B cell (primary cell): Measurements from ENCODE around the gene ADAMTSL1. TPM values are rescaled to one million over a fixed set of nuclear protein-coding genes. Genes with fewer than 3 reads are reported as not detected.

Experiments used
- ATAC-seq: fragments of 200-7000 bp; cut with Tn5 transposase; one replicate; pipeline ENCODE4 v1.10.0; 2021; ENCODE audit warnings: low read depth, mild to moderate bottlenecking, moderate number of reproducible peaks, moderate library complexity
- CTCF ChIA-PET: fragments of 350-600 bp; sonication (Branson Sonifier 250); formaldehyde crosslinking; loops from one replicate; lab custom pipeline; 2021; ENCODE audit warnings: antibody characterized with exemption, inconsistent platforms; lab: Charles Lee
- POLR2A ChIA-PET: fragments of 350-600 bp; sonication (Branson Sonifier 250); formaldehyde crosslinking; loops from one replicate; lab custom pipeline; 2021; ENCODE audit warnings: antibody characterized with exemption; lab: Charles Lee
- DNase-seq: peaks from one replicate; pipeline ENCODE4 v3.0.0; 2013
- H2AFZ ChIP-seq: 2 replicates; pipeline ENCODE4 v1.6.1; 2012; ENCODE audit warnings: mild to moderate bottlenecking, low read depth, low read length; ENCODE audit not compliant: insufficient read depth, poor library complexity, severe bottlenecking
- H3K27ac ChIP-seq, 2 donors: 1 replicate in 1 of 2; 2 replicates in 1 of 2; pipeline ENCODE4 v1.5.1; 2012 to 2013; ENCODE audit warnings: low read length in 2 of 2, mild to moderate bottlenecking in 2 of 2, moderate library complexity in 1 of 2
- H3K27me3 ChIP-seq, 4 experiments: fragments of 200-600 bp in 1 of 4; sonication (generic) in 1 of 4; replicated peaks in 1 of 4; 1 replicate in 2 of 4; 2 replicates in 2 of 4; pipeline versions ENCODE4 v1.6.1 to v1.7.0; 2013 to 2016; ENCODE audit warnings: low read length in 3 of 4, mild to moderate bottlenecking in 2 of 4, mixed read lengths in 1 of 4, moderate library complexity in 1 of 4; ENCODE audit not compliant: insufficient read depth in 4 of 4, control insufficient read depth in 3 of 4; ENCODE audit errors: control extremely low read depth in 1 of 4
- H3K36me3 ChIP-seq, 2 experiments: replicated peaks in 1 of 2; 1 replicate in 1 of 2; 2 replicates in 1 of 2; pipeline versions ENCODE4 v1.6.1 to v1.7.1; 2013; ENCODE audit warnings: low read length in 1 of 2; ENCODE audit not compliant: insufficient read depth in 2 of 2, control insufficient read depth in 1 of 2; ENCODE audit errors: control extremely low read depth in 1 of 2, extremely low read depth in 1 of 2
- H3K4me1 ChIP-seq, 2 donors: fragments of 200-600 bp in 1 of 2; sonication (generic) in 1 of 2; 1 replicate in 1 of 2; 2 replicates in 1 of 2; pipeline versions ENCODE4 v1.5.1 to v1.6.1; 2013 to 2017; ENCODE audit warnings: low read length in 2 of 2; ENCODE audit not compliant: control insufficient read depth in 2 of 2, insufficient read depth in 2 of 2
- H3K4me2 ChIP-seq: replicated peaks from 2 replicates; pipeline ENCODE3; 2012; ENCODE audit warnings: mild to moderate bottlenecking, low read depth, low read length; ENCODE audit not compliant: poor library complexity, severe bottlenecking
- H3K4me3 ChIP-seq, 5 experiments: fragments of 200-600 bp in 1 of 5; sonication (generic) in 1 of 5; 1 replicate in 3 of 5; 2 replicates in 2 of 5; pipeline versions ENCODE4 v1.5.1 to v1.7.0; 2011 to 2016; ENCODE audit warnings: low read length in 4 of 5, mild to moderate bottlenecking in 4 of 5, low read depth in 2 of 5, control low read depth in 1 of 5, moderate library complexity in 1 of 5; ENCODE audit not compliant: insufficient read depth in 1 of 5; ENCODE audit errors: control extremely low read depth in 1 of 5, extremely low read depth in 1 of 5
- H3K79me2 ChIP-seq: fragments of 200-600 bp; sonication (generic); one replicate; pipeline ENCODE4 v1.6.0; 2016; ENCODE audit warnings: low read length; ENCODE audit not compliant: control insufficient read depth, insufficient read depth
- H3K9ac ChIP-seq: fragments of 200-600 bp; sonication (generic); 2 replicates; pipeline ENCODE4 v1.6.1; 2017; ENCODE audit warnings: mild to moderate bottlenecking, low read length, moderate library complexity
- H3K9me3 ChIP-seq, 3 donors: one replicate each; pipeline versions ENCODE4 v1.6.1 to v1.7.1; 2013; ENCODE audit warnings: low read length in 2 of 3; ENCODE audit not compliant: control insufficient read depth in 2 of 3, insufficient read depth in 1 of 3; ENCODE audit errors: control extremely low read depth in 1 of 3
- H4K20me1 ChIP-seq: 2 replicates; pipeline ENCODE4 v1.6.0; 2012; ENCODE audit warnings: mild to moderate bottlenecking, low read length; ENCODE audit not compliant: insufficient read depth, control insufficient read depth, poor library complexity, severe bottlenecking
- H3K27ac Mint-ChIP-seq: one replicate; pipeline ENCODE4 v1.8.0; 2021; ENCODE audit warnings: mixed read lengths
- H3K27me3 Mint-ChIP-seq: one replicate; pipeline ENCODE4 v1.8.0; 2021; ENCODE audit warnings: mixed read lengths
- H3K4me1 Mint-ChIP-seq: one replicate; pipeline ENCODE4 v1.8.0; 2021; ENCODE audit warnings: mixed read lengths
- H3K4me3 Mint-ChIP-seq: one replicate; pipeline ENCODE4 v1.8.0; 2021; ENCODE audit warnings: mixed read lengths
- H3K9me3 Mint-ChIP-seq: one replicate; pipeline ENCODE4 v1.8.0; 2022; ENCODE audit warnings: mixed read lengths; ENCODE audit not compliant: insufficient read depth
- CTCF ChIP-seq: fragments of 200-600 bp; IDR thresholded peaks from one replicate; pipeline ENCODE4 v1.8.0; 2022; ENCODE audit warnings: antibody characterized with exemption, mild to moderate bottlenecking
- EZH2 ChIP-seq: IDR thresholded peaks from 2 replicates; pipeline ENCODE4 v1.6.1; 2012; ENCODE audit warnings: borderline replicate concordance, low read depth, mild to moderate bottlenecking, moderate library complexity, low read length; ENCODE audit not compliant: insufficient read depth, poor library complexity, severe bottlenecking
- WGBS: methylation state at CpG from one replicate; pipeline ENCODE4 v1.1.5; 2013; ENCODE audit warnings: missing lambda C conversion rate; ENCODE audit not compliant: insufficient coverage; 5-methylcytosine and 5-hydroxymethylcytosine counted together
- intact Hi-C: fragments of 100-400 bp; cut with micrococcal nuclease; formaldehyde crosslinking; loops from one replicate; pipeline ENCODE4 v1.10.0; 2022
- polyA plus RNA-seq: library from polyadenylated mRNA; depleted of rRNA; stranded (reverse); fragments of >200 nt; gene quantifications from 2 replicates; pipeline ENCODE4 v1.2.3, GENCODE V29; 2012
- total RNA-seq, 2 donors: library from RNA; stranded (reverse); fragments of 120-200 nt in 1 of 2; gene quantifications; 1 replicate in 1 of 2; 2 replicates in 1 of 2; pipeline versions ENCODE4 v1.2.3 to v1.2.4, GENCODE V29; 2013 to 2022

The ADAMTSL1 gene
- total and polyA plus RNA-seq, 2 donors (not counting 1 experiment from before 2014, with no cell fraction given) = not detected

GRCh38 chr9:18706648-18707047 lies 232.7 kb downstream of the ADAMTSL1 start:
- H3K4me3 Mint-ChIP-seq = no peak overlapping the region
- ChIA-PET CTCF (no interaction called here), POLR2A (no interaction called here)
- no peak overlapping the region for H3K27ac Mint-ChIP-seq
- Histone ChIP-seq H3K27ac (no peak overlapping the region), H2AFZ (no peak overlapping the region), H3K9ac (no peak overlapping the region), H3K27me3 (no peaks in the 10 kb centered on the region), H3K4me2 (no peak overlapping the region), H3K4me3 (no peak overlapping the region), H3K79me2 (no peaks in the 10 kb centered on the region), H4K20me1 (no peaks in the 10 kb centered on the region), H3K9me3 (peaks cover 0 to 5% (median 0%) of the 10 kb centered on the region in 3 donors), H3K4me1 (no peaks in the 10 kb centered on the region), H3K36me3 (no peaks in the 10 kb centered on the region)
- no peaks in the 10 kb centered on the region for H3K4me1 Mint-ChIP-seq
- ATAC-seq = no peak
- no peaks in the 10 kb centered on the region for H3K27me3 Mint-ChIP-seq
- TF ChIP-seq CTCF (no peak), EZH2 (no peak)
- DNase-seq = no peak
- WGBS = 87% methylated on average over 11 of the region's 11 CpGs
- H3K9me3 Mint-ChIP-seq = no peaks in the 10 kb centered on the region
- intact Hi-C loops = no loop called here

- no peaks in the 10 kb centered on the region for H3K4me1 ChIP-seq
- no peaks in the 10 kb centered on the region for H3K79me2 ChIP-seq
- H4K20me1 ChIP-seq = no peaks in the 10 kb centered on the region
- Mint-ChIP-seq H3K4me1 (no peaks in the 10 kb centered on the region), H3K27ac (no peak overlapping the region), H3K27me3 (no peaks in the 10 kb centered on the region), H3K4me3 (no peak overlapping the region), H3K9me3 (no peaks in the 10 kb centered on the region)
- WGBS = 80% methylated on average over 3 of the region's 5 CpGs
- H3K27ac ChIP-seq = no peak overlapping the region
- H3K27me3 ChIP-seq = no peaks in the 10 kb centered on the region
- ATAC-seq = no peak
- intact Hi-C loops = no loop called here
- H3K9ac ChIP-seq = no peak overlapping the region
- TF ChIP-seq EZH2 (no peak), CTCF (no peak)
- no peaks in the 10 kb centered on the region for H3K36me3 ChIP-seq
- H3K9me3 ChIP-seq = peaks cover 0 to 5% (median 0%) of the 10 kb centered on the region in 3 donors
- POLR2A ChIA-PET = no interaction called here
- H3K4me3 ChIP-seq = no peak overlapping the region
- H3K4me2 ChIP-seq = no peak overlapping the region
- CTCF ChIA-PET = no interaction called here
- no peak overlapping the region for H2AFZ ChIP-seq
- DNase-seq = no peak
These were observed 233.1 kb downstream of the ADAMTSL1 start for GRCh38 chr9:18707061-18707461.
